ENCODE measurements around the gene PDIA5. TPM values are rescaled to one million over a fixed set of nuclear protein-coding genes. Genes with fewer than 3 reads are reported as not detected.
A peak's percentile ranks its signal among the peaks of the same experiment; 100 is the strongest.

PDIA5 gene
- total and polyA plus RNA-seq, 3 donors from 2014 or later: 49.6 to 76.8 (median 76.0) TPM

DNA sequence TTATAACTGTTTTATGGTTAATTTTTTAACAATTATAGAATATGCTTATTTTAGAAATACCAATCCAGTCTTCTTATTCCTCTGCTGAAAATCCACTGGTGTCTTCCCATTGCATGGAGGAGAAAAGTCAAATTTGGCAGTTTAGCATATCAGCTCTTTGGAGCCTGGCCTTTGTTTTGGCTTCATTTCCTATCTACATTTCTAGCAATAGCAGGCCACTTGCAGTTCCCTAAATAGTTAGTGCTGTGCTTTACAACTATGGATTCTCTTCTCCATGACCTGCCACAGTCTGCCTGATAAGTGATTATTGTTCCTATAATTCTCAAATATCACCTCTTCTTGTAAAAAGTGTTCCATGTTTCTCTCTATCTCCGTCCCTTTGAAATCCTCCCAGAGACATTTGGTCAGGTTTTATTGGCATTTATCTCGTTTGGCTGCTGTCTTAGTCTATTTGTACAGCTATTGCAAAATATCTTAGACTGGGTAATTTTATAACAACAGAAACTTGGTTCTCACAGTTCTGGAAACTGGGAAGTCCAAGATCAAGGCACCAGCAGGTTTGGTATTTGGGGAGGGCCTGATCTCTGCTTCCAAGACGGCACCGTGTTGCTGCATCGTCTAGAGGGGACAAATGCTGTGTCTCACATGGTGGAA, 126.8 kb downstream of the PDIA5 start:
- Histone ChIP-seq H3K4me1 (no peaks in the 10 kb centered on the region), H3K4me3 (no peak overlapping the region), H3K36me3 (ENCODE audit: low read depth, missing control alignments) (no peaks in the 10 kb centered on the region), H3K27me3 (no peaks in the 10 kb centered on the region), H3K27ac (no peak overlapping the region), H3K9me3 (no peaks in the 10 kb centered on the region)
- intact Hi-C loops (cut with DNase I; ENCODE audit: low total_unique reads): no loop called here
- WGBS, 2 donors: 77 to 83% methylated on average over 5 of the region's 5 CpGs
- DNase-seq: no peak
- TF ChIP-seq, protein P1, sequence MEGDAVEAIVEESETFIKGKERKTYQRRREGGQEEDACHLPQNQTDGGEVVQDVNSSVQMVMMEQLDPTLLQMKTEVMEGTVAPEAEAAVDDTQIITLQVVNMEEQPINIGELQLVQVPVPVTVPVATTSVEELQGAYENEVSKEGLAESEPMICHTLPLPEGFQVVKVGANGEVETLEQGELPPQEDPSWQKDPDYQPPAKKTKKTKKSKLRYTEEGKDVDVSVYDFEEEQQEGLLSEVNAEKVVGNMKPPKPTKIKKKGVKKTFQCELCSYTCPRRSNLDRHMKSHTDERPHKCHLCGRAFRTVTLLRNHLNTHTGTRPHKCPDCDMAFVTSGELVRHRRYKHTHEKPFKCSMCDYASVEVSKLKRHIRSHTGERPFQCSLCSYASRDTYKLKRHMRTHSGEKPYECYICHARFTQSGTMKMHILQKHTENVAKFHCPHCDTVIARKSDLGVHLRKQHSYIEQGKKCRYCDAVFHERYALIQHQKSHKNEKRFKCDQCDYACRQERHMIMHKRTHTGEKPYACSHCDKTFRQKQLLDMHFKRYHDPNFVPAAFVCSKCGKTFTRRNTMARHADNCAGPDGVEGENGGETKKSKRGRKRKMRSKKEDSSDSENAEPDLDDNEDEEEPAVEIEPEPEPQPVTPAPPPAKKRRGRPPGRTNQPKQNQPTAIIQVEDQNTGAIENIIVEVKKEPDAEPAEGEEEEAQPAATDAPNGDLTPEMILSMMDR (IDR thresholded peaks at IDR 0.05): no peak
- TF ChIP-seq POLR2A (IDR thresholded peaks at IDR 0.05): no peak

- peak; percentile 20 for DNase-seq
- intact Hi-C loops (cut with DNase I; ENCODE audit: low total_unique reads): no loop called here
- Histone ChIP-seq H3K9me3 (no peaks in the 10 kb centered on the region), H3K36me3 (ENCODE audit: low read depth, missing control alignments) (no peaks in the 10 kb centered on the region), H3K4me3 (no peak overlapping the region), H3K4me1 (no peaks in the 10 kb centered on the region), H3K27ac (no peak overlapping the region), H3K27me3 (no peaks in the 10 kb centered on the region)
- TF ChIP-seq POLR2A (IDR thresholded peaks at IDR 0.05): no peak
- TF ChIP-seq, protein P1 (IDR thresholded peaks at IDR 0.05): peak in 1 of 3 experiments; percentile 24
- 41 to 47% methylated on average over 10 of the region's 10 CpGs for WGBS, 2 donors
These were observed 127.7 kb downstream of the PDIA5 start for GRCh38 chr3:123194552-123194951.

- Histone ChIP-seq H3K4me3 (no peak overlapping the region), H3K27me3 (no peaks in the 10 kb centered on the region), H3K4me1 (peaks cover 11% of the 10 kb centered on the region), H3K36me3 (ENCODE audit: low read depth, missing control alignments) (no peaks in the 10 kb centered on the region), H3K27ac (no peak overlapping the region), H3K9me3 (no peaks in the 10 kb centered on the region)
- intact Hi-C loops (cut with DNase I; ENCODE audit: low total_unique reads): no loop called here
- 98 to 100% methylated on average over 1 of the region's 1 CpG for WGBS, 2 donors
- TF ChIP-seq POLR2A (IDR thresholded peaks at IDR 0.05): no peak
- TF ChIP-seq, protein P1 (IDR thresholded peaks at IDR 0.05): no peak
- DNase-seq: no peak
These were observed 131.5 kb downstream of the PDIA5 start for GRCh38 chr3:123198372-123198771.

- DNase-seq: no peak
These were observed 134.4 kb downstream of the PDIA5 start for GRCh38 chr3:123201223-123201556.

More at GRCh38 chr3:123201223-123201556, 134.4 kb downstream of the PDIA5 start:
- Histone ChIP-seq H3K36me3 (ENCODE audit: low read depth, missing control alignments) (no peaks in the 10 kb centered on the region), H3K4me3 (peak overlapping the region; percentile 91 to 95), H3K9me3 (no peaks in the 10 kb centered on the region), H3K27me3 (no peaks in the 10 kb centered on the region), H3K27ac (peak overlapping the region; percentile 84 to 91), H3K4me1 (peaks cover 11% of the 10 kb centered on the region)
- intact Hi-C loops (cut with DNase I; ENCODE audit: low total_unique reads): no loop called here
- 0 to 2% methylated on average over 5 to 6 of the region's 6 CpGs for WGBS, 2 donors
- no peak for TF ChIP-seq POLR2A (IDR thresholded peaks at IDR 0.05)
- TF ChIP-seq, protein P1 (IDR thresholded peaks at IDR 0.05): no peak

Measured in testis (tissue), 3 donors.